ENCODE measurements around the gene PBX2.

The PBX2 gene

GRCh38 chr6:32210191-32210601, 20.2 kb upstream of the PBX2 start:
- Histone ChIP-seq H3K36me3 (ENCODE audit: insufficient read depth, low read length) (no peaks in the 10 kb centered on the region), H3K79me2 (ENCODE audit: insufficient read depth, low read length) (no peaks in the 10 kb centered on the region), H3K4me1 (ENCODE audit: insufficient read depth, low read length, severe bottlenecking) (no peaks in the 10 kb centered on the region), H3K9ac (ENCODE audit: low read length) (no peak overlapping the region), H3K27ac (ENCODE audit: low read depth, low read length, poor library complexity, severe bottlenecking) (no peak overlapping the region), H3K9me2 (ENCODE audit: low read depth, low read length) (no peaks in the 10 kb centered on the region), H3K4me2 (ENCODE audit: low read length) (no peak overlapping the region), H2AFZ (ENCODE audit: low read length) (no peak overlapping the region), H4K20me1 (ENCODE audit: insufficient read depth, low read length) (no peaks in the 10 kb centered on the region), H3K4me3 (ENCODE audit: low read depth, low read length, poor library complexity, severe bottlenecking) (no peak overlapping the region), H3K9me3 (ENCODE audit: low read length) (no peaks in the 10 kb centered on the region), H3K27me3 (ENCODE audit: insufficient read depth, low read length) (0 out of 2 replicates have a peak, but pooled peaks cover 6% of the 10 kb centered on the region), H3F3A (ENCODE audit: insufficient read depth, low read length) (no peaks in the 10 kb centered on the region)
- TF ChIP-seq CTCF (IDR thresholded peaks at IDR 0.05; ENCODE audit: low read length) (no peak), EZH2 (IDR thresholded peaks at IDR 0.05; ENCODE audit: borderline replicate concordance, low read length) (no peak)

- Histone ChIP-seq H3K79me2 (ENCODE audit: insufficient read depth, low read length) (no peaks in the 10 kb centered on the region), H3K4me2 (ENCODE audit: low read length) (no peak overlapping the region), H4K20me1 (ENCODE audit: insufficient read depth, low read length) (no peaks in the 10 kb centered on the region), H3K4me1 (ENCODE audit: insufficient read depth, low read length, severe bottlenecking) (no peaks in the 10 kb centered on the region), H2AFZ (ENCODE audit: low read length) (no peak overlapping the region), H3K9ac (ENCODE audit: low read length) (no peak overlapping the region), H3K9me2 (ENCODE audit: low read depth, low read length) (no peaks in the 10 kb centered on the region), H3K27ac (ENCODE audit: low read depth, low read length, poor library complexity, severe bottlenecking) (no peak overlapping the region), H3K27me3 (ENCODE audit: insufficient read depth, low read length) (0 out of 2 replicates have a peak, but pooled peaks cover 6% of the 10 kb centered on the region), H3K36me3 (ENCODE audit: insufficient read depth, low read length) (no peaks in the 10 kb centered on the region), H3K4me3 (ENCODE audit: low read depth, low read length, poor library complexity, severe bottlenecking) (no peak overlapping the region), H3F3A (ENCODE audit: insufficient read depth, low read length) (no peaks in the 10 kb centered on the region), H3K9me3 (ENCODE audit: low read length) (no peaks in the 10 kb centered on the region)
- TF ChIP-seq CTCF (IDR thresholded peaks at IDR 0.05; ENCODE audit: low read length) (no peak), EZH2 (IDR thresholded peaks at IDR 0.05; ENCODE audit: borderline replicate concordance, low read length) (no peak)
These were observed 19.0 kb upstream of the PBX2 start for GRCh38 chr6:32208996-32209395.

- Histone ChIP-seq H3K79me2 (ENCODE audit: insufficient read depth, low read length) (no peaks in the 10 kb centered on the region), H3K9me2 (ENCODE audit: low read depth, low read length) (no peaks in the 10 kb centered on the region), H3K9ac (ENCODE audit: low read length) (no peak overlapping the region), H2AFZ (ENCODE audit: low read length) (no peak overlapping the region), H3K4me1 (ENCODE audit: insufficient read depth, low read length, severe bottlenecking) (no peaks in the 10 kb centered on the region), H3K9me3 (ENCODE audit: low read length) (no peaks in the 10 kb centered on the region), H3F3A (ENCODE audit: insufficient read depth, low read length) (no peaks in the 10 kb centered on the region), H3K27ac (ENCODE audit: low read depth, low read length, poor library complexity, severe bottlenecking) (no peak overlapping the region), H4K20me1 (ENCODE audit: insufficient read depth, low read length) (no peaks in the 10 kb centered on the region), H3K27me3 (ENCODE audit: insufficient read depth, low read length) (0 out of 2 replicates have a peak, but pooled peaks cover 6% of the 10 kb centered on the region), H3K4me2 (ENCODE audit: low read length) (no peak overlapping the region), H3K36me3 (ENCODE audit: insufficient read depth, low read length) (no peaks in the 10 kb centered on the region), H3K4me3 (ENCODE audit: low read depth, low read length, poor library complexity, severe bottlenecking) (no peak overlapping the region)
- TF ChIP-seq CTCF (IDR thresholded peaks at IDR 0.05; ENCODE audit: low read length) (no peak), EZH2 (IDR thresholded peaks at IDR 0.05; ENCODE audit: borderline replicate concordance, low read length) (no peak)
These were observed 14.3 kb upstream of the PBX2 start for GRCh38 chr6:32204268-32204715.

All from OCI-LY1 (cell line).